ENCODE measurements around the gene ANKS1B.

- TF ChIP-seq POLR2A (IDR thresholded peaks at IDR 0.05; ENCODE audit: low read length) (no peak), GATA1 (IDR thresholded peaks at IDR 0.05; ENCODE audit: low read depth, low read length) (no peak)
Observed at GRCh38 chr12:99985631-99986030, 895 bp upstream of the ANKS1B start.

Data from erythroblast (primary cell).